Mesenchymal stem cell (in vitro differentiated cells and primary cell): ENCODE data around the gene POU2F3.

Experiments
- DNase-seq: peaks from one replicate; pipeline ENCODE4 v3.0.0-alpha.2; 2013
- H2AFZ ChIP-seq: one replicate; pipeline ENCODE4 v1.6.1; 2013; ENCODE audit warnings: low read depth, mild to moderate bottlenecking, control low read depth, inconsistent platforms, low read length, moderate library complexity
- H2AK5ac ChIP-seq: 2 replicates; pipeline ENCODE4 v1.6.1; 2013; ENCODE audit warnings: low read length, moderate library complexity, mild to moderate bottlenecking, inconsistent platforms; ENCODE audit not compliant: severe bottlenecking
- H2BK120ac ChIP-seq: one replicate; pipeline ENCODE4 v1.6.1; 2013; ENCODE audit warnings: low read depth, mild to moderate bottlenecking, inconsistent platforms, low read length, moderate library complexity
- H2BK12ac ChIP-seq, 2 experiments: one replicate each; pipeline ENCODE4 v1.6.1; 2013; ENCODE audit warnings: inconsistent platforms in 2 of 2, low read length in 2 of 2, mild to moderate bottlenecking in 2 of 2, moderate library complexity in 2 of 2, control low read depth in 1 of 2
- H2BK15ac ChIP-seq: one replicate; pipeline ENCODE4 v1.6.1; 2013; ENCODE audit warnings: mild to moderate bottlenecking, low read depth, inconsistent platforms; ENCODE audit not compliant: poor library complexity, severe bottlenecking
- H2BK5ac ChIP-seq: 2 replicates; pipeline ENCODE4 v1.6.1; 2013; ENCODE audit warnings: low read depth, mild to moderate bottlenecking, low read length, control low read depth, inconsistent platforms; ENCODE audit not compliant: poor library complexity, severe bottlenecking
- H3K14ac ChIP-seq, 2 experiments: one replicate each; pipeline ENCODE4 v1.6.1; 2013; ENCODE audit warnings: inconsistent platforms in 2 of 2, low read length in 2 of 2, control low read depth in 1 of 2, mild to moderate bottlenecking in 1 of 2, moderate library complexity in 1 of 2
- H3K18ac ChIP-seq, 2 experiments: one replicate each; pipeline ENCODE4 v1.6.1; 2013; ENCODE audit warnings: inconsistent platforms in 2 of 2, low read length in 2 of 2, control low read depth in 1 of 2, low read depth in 1 of 2, mild to moderate bottlenecking in 1 of 2
- H3K23ac ChIP-seq, 2 experiments: one replicate each; pipeline ENCODE4 v1.6.1; 2013; ENCODE audit warnings: inconsistent platforms in 2 of 2, low read length in 2 of 2, mild to moderate bottlenecking in 2 of 2, moderate library complexity in 2 of 2, control low read depth in 1 of 2
- H3K27ac ChIP-seq: 2 replicates; pipeline ENCODE4 v1.5.1; 2013; ENCODE audit warnings: mild to moderate bottlenecking, moderate library complexity, low read length, control low read depth, inconsistent platforms; ENCODE audit not compliant: poor library complexity, severe bottlenecking
- H3K27me3 ChIP-seq, 2 experiments: 2 replicates each; pipeline versions ENCODE4 v1.6.1 to v1.7.0; 2013; ENCODE audit warnings: low read length in 2 of 2, mild to moderate bottlenecking in 2 of 2, moderate library complexity in 2 of 2, control low read depth in 1 of 2, inconsistent platforms in 1 of 2; ENCODE audit not compliant: control insufficient read depth in 1 of 2, insufficient read depth in 1 of 2
- H3K36me3 ChIP-seq, 2 experiments: 2 replicates each; pipeline versions ENCODE4 v1.6.1 to v1.7.0; 2013; ENCODE audit warnings: low read length in 2 of 2, control low read depth in 1 of 2, inconsistent platforms in 1 of 2, low read depth in 1 of 2, mild to moderate bottlenecking in 1 of 2; ENCODE audit not compliant: insufficient read depth in 2 of 2, control insufficient read depth in 1 of 2
- H3K4ac ChIP-seq, 2 experiments: one replicate each; pipeline ENCODE4 v1.6.1; 2013; ENCODE audit warnings: inconsistent platforms in 2 of 2, low read length in 2 of 2, mild to moderate bottlenecking in 2 of 2, moderate library complexity in 2 of 2, control low read depth in 1 of 2, low read depth in 1 of 2
- H3K4me1 ChIP-seq: 2 replicates; pipeline ENCODE4 v1.6.1; 2013; ENCODE audit warnings: low read depth, low read length, control low read depth; ENCODE audit not compliant: control insufficient read depth, insufficient read depth
- H3K4me2 ChIP-seq: 2 replicates; pipeline ENCODE4 v1.6.1; 2013; ENCODE audit warnings: low read length, mild to moderate bottlenecking, inconsistent platforms; ENCODE audit not compliant: poor library complexity, severe bottlenecking
- H3K4me3 ChIP-seq, 2 experiments: 2 replicates each; pipeline versions ENCODE4 v1.5.1 to v1.7.0; 2013; ENCODE audit warnings: low read length in 2 of 2, mild to moderate bottlenecking in 2 of 2, control low read depth in 1 of 2, low read depth in 1 of 2; ENCODE audit not compliant: insufficient read depth in 1 of 2
- H3K79me1 ChIP-seq: replicated peaks from 2 replicates; pipeline ENCODE4 v1.6.1; 2013; ENCODE audit warnings: mild to moderate bottlenecking, control low read depth, low read length, inconsistent platforms; ENCODE audit not compliant: poor library complexity, severe bottlenecking
- H3K9ac ChIP-seq: 2 replicates; pipeline ENCODE4 v1.7.0; 2013; ENCODE audit warnings: mild to moderate bottlenecking, low read length, moderate library complexity
- H3K9me3 ChIP-seq: 2 replicates; pipeline ENCODE4 v1.7.0; 2013; ENCODE audit warnings: mild to moderate bottlenecking, low read length; ENCODE audit not compliant: control insufficient read depth
- H4K8ac ChIP-seq: one replicate; pipeline ENCODE4 v1.6.1; 2013; ENCODE audit warnings: inconsistent platforms, mild to moderate bottlenecking, low read length, moderate library complexity
- H4K91ac ChIP-seq: one replicate; pipeline ENCODE4 v1.6.1; 2013; ENCODE audit warnings: mild to moderate bottlenecking, low read length, inconsistent platforms
- WGBS: methylation state at CpG from one replicate; pipeline ENCODE4 v1.1.7; 2013; ENCODE audit warnings: mixed read lengths; 5-methylcytosine and 5-hydroxymethylcytosine counted together

POU2F3 gene

GRCh38 chr11:120201653-120202052, 38.3 kb upstream of the POU2F3 start:
- DNase-seq, result no peak
- H3K79me1 ChIP-seq, result no peaks in the 10 kb centered on the region
- no peak overlapping the region for H2BK120ac ChIP-seq
- peaks cover 22% of the 10 kb centered on the region for H3K4me1 ChIP-seq
- no peak overlapping the region for H2BK12ac ChIP-seq
- no peak overlapping the region for H3K27ac ChIP-seq
- no peak overlapping the region for H3K18ac ChIP-seq
- no CpG with 5 or more reads among the region's 3 CpGs for WGBS
- H2AK5ac ChIP-seq, result no peak overlapping the region
- H4K91ac ChIP-seq, result no peak overlapping the region
- H3K4ac ChIP-seq, result no peak overlapping the region
- no peak overlapping the region for H2BK15ac ChIP-seq
- H2BK5ac ChIP-seq, result no peak overlapping the region
- no peaks in the 10 kb centered on the region for H3K9me3 ChIP-seq
- H3K36me3 ChIP-seq, result no peaks in the 10 kb centered on the region
- H3K9ac ChIP-seq, result no peak overlapping the region
- no peak overlapping the region for H3K14ac ChIP-seq
- no peak overlapping the region for H2AFZ ChIP-seq
- no peak overlapping the region for H3K23ac ChIP-seq
- H4K8ac ChIP-seq, result no peak overlapping the region
- H3K27me3 ChIP-seq, result peaks cover 1 to 17% of the 10 kb centered on the region in 2 experiments
- no peak overlapping the region for H3K4me3 ChIP-seq
- H3K4me2 ChIP-seq, result no peak overlapping the region

GRCh38 chr11:120203626-120204025, 36.3 kb upstream of the POU2F3 start:
- no peak for DNase-seq
- no peak overlapping the region for H2BK12ac ChIP-seq
- H3K4me2 ChIP-seq, result no peak overlapping the region
- H2AFZ ChIP-seq, result no peak overlapping the region
- H2BK5ac ChIP-seq, result no peak overlapping the region
- peak overlapping the region; percentile 16 for H3K9ac ChIP-seq
- no peak overlapping the region for H4K91ac ChIP-seq
- no peak overlapping the region for H3K23ac ChIP-seq
- no peak overlapping the region for H3K14ac ChIP-seq
- H3K27ac ChIP-seq, result no peak overlapping the region
- H3K18ac ChIP-seq, result no peak overlapping the region
- no peaks in the 10 kb centered on the region for H3K9me3 ChIP-seq
- no peak overlapping the region for H2AK5ac ChIP-seq
- WGBS, result 26% methylated on average over 4 of the region's 4 CpGs
- no peak overlapping the region for H2BK120ac ChIP-seq
- no peak overlapping the region for H4K8ac ChIP-seq
- H2BK15ac ChIP-seq, result no peak overlapping the region
- peaks cover 12% of the 10 kb centered on the region for H3K4me1 ChIP-seq
- H3K79me1 ChIP-seq, result no peaks in the 10 kb centered on the region
- H3K36me3 ChIP-seq, result no peaks in the 10 kb centered on the region
- H3K27me3 ChIP-seq, result peaks cover 0 to 8% of the 10 kb centered on the region in 2 experiments
- H3K4ac ChIP-seq, result no peak overlapping the region
- no peak overlapping the region for H3K4me3 ChIP-seq

- H2BK5ac ChIP-seq, result no peak overlapping the region
- 70% methylated on average over 7 of the region's 7 CpGs for WGBS
- H3K79me1 ChIP-seq, result no peaks in the 10 kb centered on the region
- H3K4ac ChIP-seq, result no peak overlapping the region
- peaks cover 16% of the 10 kb centered on the region for H3K4me1 ChIP-seq
- no peak overlapping the region for H2BK120ac ChIP-seq
- DNase-seq, result peak; percentile 84
- no peak overlapping the region for H4K91ac ChIP-seq
- peak overlapping the region; percentile 53 to 91 for H3K18ac ChIP-seq
- H3K4me2 ChIP-seq, result no peak overlapping the region
- H3K23ac ChIP-seq, result no peak overlapping the region
- H2AFZ ChIP-seq, result no peak overlapping the region
- H2BK15ac ChIP-seq, result no peak overlapping the region
- peak overlapping the region in 1 of 2 experiments; percentile 98 for H2BK12ac ChIP-seq
- no peak overlapping the region for H2AK5ac ChIP-seq
- H3K36me3 ChIP-seq, result no peaks in the 10 kb centered on the region
- no peaks in the 10 kb centered on the region for H3K9me3 ChIP-seq
- H3K27ac ChIP-seq, result no peak overlapping the region
- H4K8ac ChIP-seq, result no peak overlapping the region
- peak overlapping the region; percentile 79 for H3K9ac ChIP-seq
- H3K27me3 ChIP-seq, result no peaks in the 10 kb centered on the region
- no peak overlapping the region for H3K14ac ChIP-seq
- peak overlapping the region in 1 of 2 experiments; percentile 30 for H3K4me3 ChIP-seq
Observed at GRCh38 chr11:120205596-120206161, 34.3 kb upstream of the POU2F3 start.

- no peak overlapping the region for H4K91ac ChIP-seq
- no peak overlapping the region for H2BK120ac ChIP-seq
- no peak overlapping the region for H3K9ac ChIP-seq
- H2AFZ ChIP-seq, result peak overlapping the region; percentile 10
- no peaks in the 10 kb centered on the region for H3K9me3 ChIP-seq
- H3K4me2 ChIP-seq, result no peak overlapping the region
- H3K27me3 ChIP-seq, result no peaks in the 10 kb centered on the region
- no peak overlapping the region for H3K4me3 ChIP-seq
- H4K8ac ChIP-seq, result no peak overlapping the region
- WGBS, result 92% methylated on average over 7 of the region's 7 CpGs
- no peak overlapping the region for H2BK5ac ChIP-seq
- no peaks in the 10 kb centered on the region for H3K36me3 ChIP-seq
- no peak overlapping the region for H2BK15ac ChIP-seq
- H3K27ac ChIP-seq, result no peak overlapping the region
- H3K18ac ChIP-seq, result peak overlapping the region in 1 of 2 experiments; percentile 46
- H2BK12ac ChIP-seq, result peak overlapping the region in 1 of 2 experiments; percentile 69
- H3K23ac ChIP-seq, result no peak overlapping the region
- H3K4ac ChIP-seq, result no peak overlapping the region
- H3K79me1 ChIP-seq, result peaks cover 4% of the 10 kb centered on the region
- H2AK5ac ChIP-seq, result peak overlapping the region; percentile 58
- H3K14ac ChIP-seq, result no peak overlapping the region
- no peak for DNase-seq
- H3K4me1 ChIP-seq, result peaks cover 24% of the 10 kb centered on the region
Observed at GRCh38 chr11:120207512-120207911, 32.4 kb upstream of the POU2F3 start.
